H9 (cell line): ENCODE results near the gene UBXN11. TPM values are rescaled to one million over a fixed set of nuclear protein-coding genes. Genes with fewer than 3 reads are reported as not detected.

ENCODE experiments used
- DNase-seq: peaks from one replicate; pipeline ENCODE4 v3.0.0-alpha.2; 2017
- H2AFZ ChIP-seq: one replicate; pipeline ENCODE4 v1.6.1; 2013; ENCODE audit warnings: mild to moderate bottlenecking, low read length, control low read depth, moderate library complexity
- H2AK5ac ChIP-seq: 2 replicates; pipeline ENCODE4 v1.6.1; 2013; ENCODE audit warnings: low read length, control low read depth, mixed read lengths; ENCODE audit not compliant: insufficient read length
- H2BK120ac ChIP-seq: one replicate; pipeline ENCODE4 v1.6.1; 2013; ENCODE audit warnings: low read depth, mild to moderate bottlenecking, low read length, control low read depth, inconsistent platforms; ENCODE audit not compliant: poor library complexity, severe bottlenecking
- H2BK12ac ChIP-seq: 2 replicates; pipeline ENCODE4 v1.6.1; 2013; ENCODE audit warnings: low read length, control low read depth, mixed read lengths, low read depth; ENCODE audit not compliant: insufficient read length
- H2BK15ac ChIP-seq: 2 replicates; pipeline ENCODE4 v1.6.1; 2013; ENCODE audit warnings: low read depth, low read length, control low read depth
- H2BK20ac ChIP-seq: one replicate; pipeline ENCODE4 v1.6.1; 2013; ENCODE audit warnings: low read depth, mild to moderate bottlenecking, low read length, control low read depth, inconsistent platforms; ENCODE audit not compliant: poor library complexity, severe bottlenecking
- H2BK5ac ChIP-seq: 2 replicates; pipeline ENCODE4 v1.6.1; 2013; ENCODE audit warnings: low read length, control low read depth, mixed read lengths; ENCODE audit not compliant: insufficient read length
- H3K14ac ChIP-seq: 2 replicates; pipeline ENCODE4 v1.6.1; 2013; ENCODE audit warnings: low read length, control low read depth; ENCODE audit not compliant: insufficient read depth
- H3K18ac ChIP-seq: 2 replicates; pipeline ENCODE4 v1.6.1; 2013; ENCODE audit warnings: low read depth, mild to moderate bottlenecking, mixed read lengths, low read length, control low read depth; ENCODE audit not compliant: insufficient read length
- H3K23ac ChIP-seq: 2 replicates; pipeline ENCODE4 v1.6.1; 2013; ENCODE audit warnings: low read length, control low read depth, mixed read lengths, low read depth; ENCODE audit not compliant: insufficient read length
- H3K23me2 ChIP-seq: 2 replicates; pipeline ENCODE4 v1.6.1; 2013; ENCODE audit warnings: low read depth, mild to moderate bottlenecking, mixed read lengths, low read length, control low read depth; ENCODE audit not compliant: insufficient read length, poor library complexity, severe bottlenecking
- H3K27ac ChIP-seq: 2 replicates; pipeline ENCODE4 v1.5.1; 2013; ENCODE audit warnings: low read length, control low read depth, mixed read lengths, low read depth; ENCODE audit not compliant: insufficient read length
- H3K27me3 ChIP-seq: 2 replicates; pipeline ENCODE4 v1.6.1; 2013; ENCODE audit warnings: low read length, control low read depth, inconsistent platforms; ENCODE audit not compliant: insufficient read depth
- H3K4ac ChIP-seq: 2 replicates; pipeline ENCODE4 v1.6.1; 2013; ENCODE audit warnings: low read depth, mild to moderate bottlenecking, control low read depth, inconsistent platforms, low read length, moderate library complexity
- H3K4me1 ChIP-seq: 2 replicates; pipeline ENCODE4 v1.6.1; 2013; ENCODE audit warnings: low read length, control low read depth, inconsistent platforms; ENCODE audit not compliant: insufficient read depth
- H3K4me2 ChIP-seq: 2 replicates; pipeline ENCODE4 v1.6.1; 2013; ENCODE audit warnings: low read length, control low read depth, mixed read lengths; ENCODE audit not compliant: insufficient read length, insufficient read depth
- H3K56ac ChIP-seq: 2 replicates; pipeline ENCODE4 v1.6.1; 2013; ENCODE audit warnings: low read depth, mild to moderate bottlenecking, mixed read lengths, low read length, control low read depth; ENCODE audit not compliant: insufficient read length
- H3K79me1 ChIP-seq: 2 replicates; pipeline ENCODE4 v1.6.1; 2013; ENCODE audit warnings: low read depth, mild to moderate bottlenecking, moderate library complexity, low read length, control low read depth, inconsistent platforms; ENCODE audit not compliant: insufficient read depth, poor library complexity, severe bottlenecking
- H3K79me2 ChIP-seq: 2 replicates; pipeline ENCODE4 v1.6.1; 2013; ENCODE audit warnings: low read length, control low read depth, inconsistent platforms; ENCODE audit not compliant: insufficient read depth
- H3K9ac ChIP-seq: 2 replicates; pipeline ENCODE4 v1.6.1; 2013; ENCODE audit warnings: low read length, control low read depth, mixed read lengths; ENCODE audit not compliant: insufficient read length; ENCODE audit errors: extremely low read depth
- H3K9me3 ChIP-seq: one replicate; pipeline ENCODE4 v1.6.1; 2013; ENCODE audit warnings: low read depth, low read length, inconsistent platforms; ENCODE audit not compliant: control insufficient read depth
- H3T11ph ChIP-seq: one replicate; pipeline ENCODE4 v1.6.1; 2013; ENCODE audit warnings: mild to moderate bottlenecking, low read length, control low read depth, inconsistent platforms
- H4K20me1 ChIP-seq: one replicate; pipeline ENCODE4 v1.6.1; 2013; ENCODE audit not compliant: control insufficient read depth, insufficient read length, insufficient read depth
- H4K5ac ChIP-seq: 2 replicates; pipeline ENCODE4 v1.6.1; 2013; ENCODE audit warnings: low read depth, mild to moderate bottlenecking, mixed read lengths, low read length, control low read depth; ENCODE audit not compliant: insufficient read length
- H4K8ac ChIP-seq: replicated peaks from 2 replicates; pipeline ENCODE4 v1.6.1; 2013; ENCODE audit warnings: low read length, control low read depth, mixed read lengths, low read depth; ENCODE audit not compliant: insufficient read length
- H4K91ac ChIP-seq: 2 replicates; pipeline ENCODE4 v1.6.1; 2013; ENCODE audit warnings: low read depth, mild to moderate bottlenecking, moderate library complexity, mixed read lengths, low read length, control low read depth; ENCODE audit not compliant: insufficient read length
- H3K27ac Mint-ChIP-seq, 3 experiments: 2 replicates in 2 of 3; 3 replicates in 1 of 3; pipeline ENCODE4 v1.8.0; 2020 to 2021; ENCODE audit warnings: mixed read lengths in 3 of 3, mild to moderate bottlenecking in 1 of 3, moderate library complexity in 1 of 3
- H3K27me3 Mint-ChIP-seq: 2 replicates; pipeline ENCODE4 v1.8.0; 2021; ENCODE audit warnings: low read depth, mild to moderate bottlenecking, moderate library complexity, mixed read lengths
- H3K36me3 Mint-ChIP-seq, 3 experiments: 2 replicates in 2 of 3; 3 replicates in 1 of 3; pipeline ENCODE4 v1.8.0; 2020 to 2021; ENCODE audit warnings: low read depth in 3 of 3, mixed read lengths in 3 of 3; ENCODE audit not compliant: insufficient read depth in 1 of 3
- H3K4me1 Mint-ChIP-seq, 2 experiments: 2 replicates each; pipeline ENCODE4 v1.8.0; 2020; ENCODE audit warnings: mixed read lengths in 2 of 2
- H3K4me3 Mint-ChIP-seq, 2 experiments: 2 replicates in 1 of 2; 3 replicates in 1 of 2; pipeline ENCODE4 v1.8.0; 2020 to 2021; ENCODE audit warnings: mild to moderate bottlenecking in 2 of 2, mixed read lengths in 2 of 2, moderate library complexity in 1 of 2
- H3K9me3 Mint-ChIP-seq, 2 experiments: 2 replicates in 1 of 2; 3 replicates in 1 of 2; pipeline ENCODE4 v1.8.0; 2020; ENCODE audit warnings: mild to moderate bottlenecking in 2 of 2, mixed read lengths in 2 of 2, moderate library complexity in 1 of 2
- CTCF ChIP-seq: fragments of 200-600 bp; sonication (generic); conservative IDR thresholded peaks from 3 replicates; pipeline ENCODE4 v1.8.0; 2021; ENCODE audit warnings: antibody characterized with exemption, mild to moderate bottlenecking
- WGBS: extraction: QIAGEN DNeasy Blood & Tissue Kit; methylation state at CpG from one replicate; pipeline ENCODE4 v1.1.7; 2013; ENCODE audit warnings: missing lambda C conversion rate, low lambda C conversion rate, mixed read lengths; ENCODE audit not compliant: insufficient read length; ENCODE audit errors: extremely low coverage; 5-methylcytosine and 5-hydroxymethylcytosine counted together
- total RNA-seq: library from RNA; stranded (reverse); gene quantifications from 2 replicates; pipeline ENCODE4 v1.2.1, GENCODE V29; 2021

UBXN11 gene
- total RNA-seq, 1 experiment from 2014 or later = 13.7 TPM

DNA sequence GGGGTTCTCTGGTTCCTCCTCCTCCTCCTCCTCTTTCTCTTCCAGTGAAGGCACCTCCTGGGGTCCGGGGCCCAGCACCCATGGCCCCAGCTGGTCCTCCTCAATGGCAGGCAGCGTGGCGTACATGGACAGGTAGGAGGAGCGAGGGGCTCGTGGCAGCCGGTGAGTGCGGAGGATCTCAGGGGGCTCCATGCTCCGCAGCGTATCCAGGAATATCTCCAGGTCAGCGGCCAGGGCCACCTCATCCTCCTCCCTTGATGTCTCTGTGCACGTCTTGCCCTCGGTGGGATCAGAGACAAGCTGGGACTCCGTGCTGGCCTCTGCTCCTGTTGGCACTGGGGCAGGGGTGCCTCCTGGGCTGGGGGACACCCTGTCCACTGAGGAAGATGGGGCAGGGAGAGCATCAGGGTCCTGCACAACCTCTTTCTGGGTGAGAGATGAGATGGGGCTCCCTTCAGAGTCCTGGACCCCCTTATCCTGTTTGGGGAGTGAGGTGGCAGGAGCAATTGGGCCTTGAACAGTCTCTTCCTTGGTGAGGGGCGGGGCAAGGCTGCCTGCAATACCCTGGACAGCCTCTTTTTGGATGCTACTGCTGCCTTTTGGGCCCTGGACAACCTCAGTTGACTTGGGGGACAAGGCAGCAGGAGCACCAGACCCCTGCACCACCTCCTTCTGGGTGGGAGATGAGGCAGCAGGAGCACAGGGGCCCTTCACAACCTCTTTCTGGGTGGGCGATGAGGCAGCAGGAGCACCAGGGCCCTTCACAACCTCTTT is 37.9 kb upstream of the UBXN11 start:
- H3K4me1 Mint-ChIP-seq = peaks cover 3 to 4% of the 10 kb centered on the region in 2 experiments; a peak in 2 of 4 replicates
- Histone ChIP-seq H4K20me1 (no peaks in the 10 kb centered on the region), H3K27ac (no peak overlapping the region), H3K23ac (no peak overlapping the region), H2BK20ac (no peak overlapping the region), H3K4me1 (no peaks in the 10 kb centered on the region), H3K23me2 (no peaks in the 10 kb centered on the region), H4K91ac (no peak overlapping the region), H3K9ac (no peak overlapping the region), H2BK120ac (no peak overlapping the region), H3K27me3 (no peaks in the 10 kb centered on the region), H3T11ph (no peak overlapping the region), H3K18ac (no peak overlapping the region), H3K14ac (no peak overlapping the region), H2BK5ac (no peak overlapping the region), H2AFZ (no peak overlapping the region), H4K8ac (no peak overlapping the region), H2BK15ac (no peak overlapping the region), H3K4ac (no peak overlapping the region), H3K9me3 (no peaks in the 10 kb centered on the region), H4K5ac (no peak overlapping the region), H3K4me2 (no peak overlapping the region), H3K56ac (no peak overlapping the region), H2AK5ac (no peak overlapping the region), H2BK12ac (no peak overlapping the region), H3K79me1 (no peaks in the 10 kb centered on the region), H3K79me2 (no peaks in the 10 kb centered on the region)
- peaks cover 5% of the 10 kb centered on the region for H3K27me3 Mint-ChIP-seq
- peak overlapping the region in 1 of 3 experiments; percentile 67; a peak in 1 of 7 replicates for H3K27ac Mint-ChIP-seq
- H3K9me3 Mint-ChIP-seq = no peaks in the 10 kb centered on the region
- no peak for DNase-seq
- no CpG with 5 or more reads among the region's 15 CpGs for WGBS
- H3K36me3 Mint-ChIP-seq = no peaks in the 10 kb centered on the region; a peak in 2 of 7 replicates
- H3K4me3 Mint-ChIP-seq = no peak overlapping the region; a peak in 1 of 5 replicates
- TF ChIP-seq CTCF = no peak
